HEK293T (cell line): Measurements from ENCODE around the gene MROH8.

Experiments
- BHLHE40 ChIP-seq: fragments of 450-650 bp; IDR thresholded peaks from 2 replicates; pipeline ENCODE4 v1.6.1; 2016; ENCODE audit warnings: mild to moderate bottlenecking, moderate library complexity, borderline replicate concordance
- ELF4 ChIP-seq: fragments of 450-650 bp; IDR thresholded peaks from 2 replicates; pipeline ENCODE4 v1.6.1; 2017; ENCODE audit warnings: antibody characterized with exemption
- FOXA1 ChIP-seq: fragments of 450-650 bp; IDR thresholded peaks from 2 replicates; pipeline ENCODE4 v1.6.1; 2016; ENCODE audit warnings: mild to moderate bottlenecking
- FOXM1 ChIP-seq: fragments of 450-650 bp; IDR thresholded peaks from 2 replicates; pipeline ENCODE4 v1.6.1; 2017; ENCODE audit warnings: mild to moderate bottlenecking, borderline replicate concordance
- L3MBTL2 ChIP-seq: fragments of 450-650 bp; conservative IDR thresholded peaks from 2 replicates; pipeline ENCODE4 v1.6.1; 2016; ENCODE audit warnings: mild to moderate bottlenecking
- NFRKB ChIP-seq: fragments of 450-650 bp; IDR thresholded peaks from 2 replicates; pipeline ENCODE4 v1.6.1; 2016; ENCODE audit warnings: mild to moderate bottlenecking, moderate library complexity
- PKNOX1 ChIP-seq: fragments of 450-650 bp; IDR thresholded peaks from 2 replicates; pipeline ENCODE4 v1.6.1; 2016
- SP1 ChIP-seq: fragments of 450-650 bp; IDR thresholded peaks from 2 replicates; pipeline ENCODE4 v1.6.1; 2017
- SUZ12 ChIP-seq: fragments of 450-650 bp; IDR thresholded peaks from 2 replicates; pipeline ENCODE4 v1.6.1; 2016; ENCODE audit warnings: mild to moderate bottlenecking
- TARDBP ChIP-seq: fragments of 450-650 bp; IDR thresholded peaks from 2 replicates; pipeline ENCODE4 v1.6.1; 2016

GRCh38 chr20:37095599-37096414 is 83.5 kb downstream of the MROH8 start, which contains the start of gene RBL1:
- TF ChIP-seq ELF4 (peak; percentile 76), SP1 (no peak), FOXA1 (no peak), BHLHE40 (no peak), SUZ12 (peak; percentile 81), FOXM1 (no peak), NFRKB (peak; percentile 86), L3MBTL2 (peak; percentile 99), PKNOX1 (0 out of 2 replicates have a peak, but pooled peaks have one; percentile 26), TARDBP (no peak; the same call in 1 of the 2 replicates)
